Sigmoid colon (tissue), 4 donors: ENCODE data around the gene KDM3B.

Experiments
- EP300 ChIP-seq, 4 donors: sonication (generic); formaldehyde crosslinking; IDR thresholded peaks; one replicate each; pipeline ENCODE4 v1.6.1; 2017; ENCODE audit warnings: antibody characterized with exemption in 4 of 4
- POLR2A ChIP-seq, 2 donors: fragments of 450-650 bp; IDR thresholded peaks; one replicate each; pipeline ENCODE4 v1.6.1; 2016; ENCODE audit warnings: antibody characterized with exemption in 2 of 2, mild to moderate bottlenecking in 2 of 2, moderate library complexity in 2 of 2
- TF ChIP-seq, protein P1 (sequence below), 4 experiments: fragments of 450-650 bp in 3 of 4; fragments of 200-600 bp in 1 of 4; IDR thresholded peaks; one replicate each; pipeline ENCODE4 v1.5.1; 2016 to 2019; ENCODE audit warnings: antibody characterized with exemption in 4 of 4, mild to moderate bottlenecking in 3 of 4, moderate library complexity in 2 of 4

DNA sequence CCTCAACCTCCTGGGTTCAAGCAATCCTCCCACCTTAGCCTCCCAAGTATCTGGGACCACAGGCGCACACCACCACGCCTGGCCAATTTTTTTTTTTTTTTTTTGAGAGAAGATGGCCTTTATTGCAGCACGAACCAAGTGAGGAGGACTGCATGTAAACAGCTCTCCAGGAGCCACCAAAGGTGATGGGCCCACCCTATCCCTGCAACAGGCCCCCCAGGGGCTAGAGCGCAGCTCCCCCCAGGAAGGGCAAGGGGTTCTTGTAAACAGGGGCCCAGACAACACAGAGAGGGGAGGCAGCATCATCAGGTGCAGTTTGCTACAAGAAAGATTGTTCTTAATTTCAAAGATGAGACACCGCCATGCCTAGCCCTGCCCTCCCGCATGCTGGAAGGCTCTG is 100.2 kb downstream of the KDM3B start:
- TF ChIP-seq EP300 (IDR thresholded peaks at IDR 0.05) (no peak), POLR2A (IDR thresholded peaks at IDR 0.05) (no peak)
- TF ChIP-seq, protein P1, sequence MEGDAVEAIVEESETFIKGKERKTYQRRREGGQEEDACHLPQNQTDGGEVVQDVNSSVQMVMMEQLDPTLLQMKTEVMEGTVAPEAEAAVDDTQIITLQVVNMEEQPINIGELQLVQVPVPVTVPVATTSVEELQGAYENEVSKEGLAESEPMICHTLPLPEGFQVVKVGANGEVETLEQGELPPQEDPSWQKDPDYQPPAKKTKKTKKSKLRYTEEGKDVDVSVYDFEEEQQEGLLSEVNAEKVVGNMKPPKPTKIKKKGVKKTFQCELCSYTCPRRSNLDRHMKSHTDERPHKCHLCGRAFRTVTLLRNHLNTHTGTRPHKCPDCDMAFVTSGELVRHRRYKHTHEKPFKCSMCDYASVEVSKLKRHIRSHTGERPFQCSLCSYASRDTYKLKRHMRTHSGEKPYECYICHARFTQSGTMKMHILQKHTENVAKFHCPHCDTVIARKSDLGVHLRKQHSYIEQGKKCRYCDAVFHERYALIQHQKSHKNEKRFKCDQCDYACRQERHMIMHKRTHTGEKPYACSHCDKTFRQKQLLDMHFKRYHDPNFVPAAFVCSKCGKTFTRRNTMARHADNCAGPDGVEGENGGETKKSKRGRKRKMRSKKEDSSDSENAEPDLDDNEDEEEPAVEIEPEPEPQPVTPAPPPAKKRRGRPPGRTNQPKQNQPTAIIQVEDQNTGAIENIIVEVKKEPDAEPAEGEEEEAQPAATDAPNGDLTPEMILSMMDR (IDR thresholded peaks at IDR 0.05) = no peak
